Activated gamma-delta T cell (primary cell): ENCODE results near the gene ZNF117.
"Not testable (repeated sequence)": the region's sequence is repeated elsewhere in the genome, so short reads cannot be mapped to it uniquely, and the experiment has no call there.

ENCODE experiments used
- DNase-seq: peaks from one replicate; lab custom pipeline; 2025; lab: John Stamatoyannopoulos, UW
- total RNA-seq, 2 donors: gene quantifications; one replicate each; lab custom pipeline; 2026; lab: John Stamatoyannopoulos, UW

ZNF117 gene
- total RNA-seq: 6.6 to 26.9 reads per million in 2 donors

DNA sequence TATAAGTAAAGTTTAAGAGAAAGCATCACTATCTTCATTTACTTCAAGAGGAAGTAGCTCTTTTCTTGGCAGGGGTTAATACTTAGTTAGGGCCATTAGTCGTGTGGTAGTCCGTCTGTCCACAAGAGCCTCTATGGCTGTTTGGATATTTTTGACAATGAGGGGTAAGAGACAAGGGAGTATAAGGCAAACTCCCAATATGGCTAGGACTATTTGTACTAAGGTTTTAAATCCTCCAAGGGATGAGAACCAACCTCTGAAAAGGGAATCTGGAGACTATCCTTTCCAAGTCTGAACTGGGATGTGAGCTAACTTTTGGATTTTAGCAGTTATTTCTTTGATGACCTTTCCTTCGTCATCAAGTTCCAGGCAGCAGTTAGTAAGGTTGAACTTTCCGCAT, at the start of gene ZNF117:
Gene ZNF117 (minus strand): TSS at position 101 of the 400 bp plus-strand sequence.
- no peak for DNase-seq

DNA sequence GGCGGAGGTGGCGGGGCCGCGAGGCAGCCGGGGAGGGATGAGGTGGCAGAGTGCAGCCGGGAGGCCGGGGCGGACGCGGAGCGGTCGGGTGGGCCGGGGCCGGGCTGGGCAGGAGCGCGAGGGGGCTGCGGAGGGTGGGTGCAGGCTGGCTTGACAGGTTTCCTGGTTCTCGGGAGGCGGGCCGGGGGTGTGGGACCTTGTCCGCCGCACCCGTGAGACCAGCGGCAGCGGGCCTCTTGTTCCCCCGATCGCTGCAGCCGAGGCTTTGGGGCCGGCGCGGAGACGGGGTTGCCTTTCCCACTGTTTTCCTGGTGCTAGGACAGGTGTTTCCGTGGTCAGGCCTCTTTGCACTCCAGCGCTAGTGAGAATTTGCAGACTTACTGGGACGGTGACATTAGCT, 47.9 kb upstream of the ZNF117 start:
- DNase-seq: peak; percentile 39

DNA sequence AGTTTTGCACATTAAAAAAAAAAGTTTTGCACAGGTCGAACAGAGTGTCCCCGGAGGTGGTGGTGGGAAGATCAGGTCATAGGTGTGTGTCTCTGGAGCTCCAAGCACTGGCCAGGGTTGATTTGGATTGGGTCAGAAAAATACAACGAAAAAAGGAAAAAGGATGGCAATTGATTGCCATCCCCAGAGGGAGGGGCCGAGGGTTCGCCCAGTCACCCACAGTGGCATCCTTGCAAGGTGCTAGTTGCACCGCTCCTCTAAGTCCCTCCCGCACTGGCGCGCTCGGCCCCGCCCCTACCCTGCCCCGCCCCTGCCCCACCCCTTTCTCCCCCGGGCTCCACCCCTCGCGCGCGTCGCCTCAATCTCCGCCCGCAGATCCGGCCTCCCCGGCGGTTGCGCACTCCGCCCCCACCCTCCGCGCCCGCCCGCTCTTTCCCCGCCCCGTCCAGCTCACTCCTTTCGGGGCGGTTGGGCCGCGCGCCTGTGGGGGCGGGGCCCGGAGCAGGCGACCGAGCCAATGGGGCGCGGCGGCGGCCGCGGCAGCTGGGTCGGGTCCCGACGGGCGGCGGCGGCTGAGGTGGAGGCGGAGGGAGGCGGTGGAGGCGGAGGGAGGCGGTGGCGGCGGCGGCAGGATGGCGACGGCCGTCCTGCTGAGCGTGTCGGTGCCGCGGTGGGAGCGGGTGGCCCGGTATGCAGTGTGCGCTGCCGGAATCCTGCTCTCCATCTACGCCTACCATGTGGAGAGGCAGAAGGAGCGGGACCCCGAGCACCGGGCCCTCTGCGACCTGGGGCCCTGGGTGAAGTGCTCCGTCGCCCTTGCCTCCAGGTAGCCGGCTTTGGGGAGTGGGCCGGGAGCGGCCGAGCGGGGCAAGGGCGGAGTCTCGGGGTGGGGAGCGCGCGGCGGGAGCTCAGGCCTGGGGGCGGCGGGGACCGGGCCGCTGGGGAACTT, 47.2 kb upstream of the ZNF117 start:
- peak; percentile 94 for DNase-seq

DNA sequence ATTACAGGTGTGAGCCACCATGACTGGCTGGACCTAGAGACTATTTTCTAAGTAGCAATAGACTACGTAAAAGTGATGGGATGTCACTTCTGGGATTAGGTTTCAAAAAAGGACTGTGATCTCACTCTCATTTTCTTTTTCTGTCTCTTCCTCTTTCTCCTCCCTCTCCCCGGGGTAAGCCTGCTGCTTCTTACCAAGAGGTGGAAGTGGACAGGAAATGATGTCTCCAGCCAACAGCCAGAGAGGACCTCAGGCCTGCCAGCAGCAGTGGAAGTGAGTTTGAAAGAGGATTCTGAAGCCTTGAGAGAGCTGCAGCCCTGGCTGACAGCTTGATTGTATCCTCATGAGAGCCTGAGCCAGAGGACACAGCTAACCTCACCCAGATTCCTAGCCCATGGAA, 45.7 kb upstream of the ZNF117 start:
- DNase-seq: not testable (repeated sequence)

DNA sequence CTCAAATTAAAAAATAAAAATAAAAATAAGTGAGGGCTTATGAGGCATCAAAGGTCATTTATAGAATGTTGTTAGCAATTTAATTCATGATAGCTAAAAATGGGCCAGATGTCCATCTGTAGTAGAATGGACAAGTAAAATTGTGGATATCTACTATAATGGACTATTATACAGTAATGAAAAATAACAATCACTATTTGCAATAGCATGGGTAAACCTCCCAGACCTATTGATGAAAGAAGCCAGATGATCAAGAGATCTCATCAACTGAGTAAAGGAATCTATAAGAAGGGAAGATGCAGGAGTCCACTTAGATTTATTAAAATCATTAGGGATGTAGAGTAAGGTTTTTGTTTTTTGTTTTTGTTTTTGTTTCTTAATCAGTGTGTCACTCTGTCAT, 44.6 kb upstream of the ZNF117 start:
- not testable (repeated sequence) for DNase-seq

DNA sequence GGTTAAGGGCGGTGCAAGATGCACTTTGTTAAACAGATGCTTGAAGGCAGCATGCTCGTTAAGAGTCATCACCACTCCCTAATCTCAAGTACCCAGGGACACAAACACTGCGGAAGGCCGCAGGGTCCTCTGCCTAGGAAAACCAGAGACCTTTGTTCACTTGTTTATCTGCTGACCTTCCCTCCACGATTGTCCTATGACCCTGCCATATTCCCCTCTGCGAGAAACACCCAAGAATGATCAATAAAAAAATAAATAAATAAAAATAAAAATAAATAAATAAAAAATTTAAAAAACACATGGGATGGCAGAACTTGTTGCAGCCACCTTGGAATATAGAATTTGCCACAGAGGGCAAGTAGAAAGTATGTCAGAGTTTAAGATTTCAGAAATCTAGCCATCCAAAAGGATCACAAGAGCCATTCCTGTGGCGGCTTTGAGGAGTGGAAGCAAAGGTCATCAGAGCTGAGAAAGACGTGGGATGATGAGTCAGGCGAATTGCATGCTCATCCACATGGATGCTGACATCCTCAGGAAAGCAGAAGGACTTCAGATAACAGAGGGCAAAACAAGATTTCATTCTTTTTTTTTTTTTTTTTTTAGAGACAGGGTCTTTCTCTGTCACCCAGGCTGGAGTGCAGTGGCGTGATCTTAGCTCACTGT, 43.4 kb upstream of the ZNF117 start:
- not testable (repeated sequence) for DNase-seq

DNA sequence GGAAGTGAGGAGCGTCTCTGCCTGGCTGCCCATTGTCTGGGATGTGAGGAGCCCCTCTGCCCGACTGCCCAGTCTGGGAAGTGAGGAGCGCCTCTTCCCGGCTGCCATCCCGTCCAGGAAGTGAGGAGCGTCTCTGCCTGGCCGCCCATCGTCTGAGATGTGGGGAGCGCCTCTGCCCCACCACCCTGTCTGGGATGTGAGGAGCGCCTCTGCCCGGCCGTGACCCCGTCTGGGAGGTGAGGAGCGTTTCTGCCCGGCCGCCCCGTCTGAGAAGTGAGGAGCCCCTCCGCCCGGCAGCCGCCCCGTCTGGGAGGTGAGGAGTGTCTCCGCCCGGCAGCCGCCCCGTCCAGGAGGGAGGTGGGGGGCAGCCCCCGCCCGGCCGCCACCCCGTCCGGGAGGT, 42.6 kb upstream of the ZNF117 start:
- not testable (repeated sequence) for DNase-seq

DNA sequence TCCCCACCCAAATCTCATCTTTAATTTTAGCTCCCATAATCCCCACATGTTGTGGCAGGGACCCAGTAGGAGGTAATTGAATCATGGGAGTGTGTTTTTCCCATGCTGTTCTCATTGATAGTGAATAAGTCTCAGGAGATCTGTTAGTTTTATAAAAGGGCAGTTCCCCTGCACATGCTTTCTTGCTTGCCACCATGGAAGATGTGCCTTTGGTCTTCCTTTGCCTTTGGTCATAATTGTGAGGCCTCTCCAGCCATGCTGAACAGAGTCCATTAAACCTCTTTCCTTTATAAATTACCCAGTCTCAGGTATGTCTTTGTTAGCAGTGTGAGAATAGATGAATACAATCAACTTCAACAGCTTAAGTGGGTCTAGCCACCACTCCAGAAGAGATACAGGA, 34.2 kb upstream of the ZNF117 start:
- DNase-seq: not testable (repeated sequence)

DNA sequence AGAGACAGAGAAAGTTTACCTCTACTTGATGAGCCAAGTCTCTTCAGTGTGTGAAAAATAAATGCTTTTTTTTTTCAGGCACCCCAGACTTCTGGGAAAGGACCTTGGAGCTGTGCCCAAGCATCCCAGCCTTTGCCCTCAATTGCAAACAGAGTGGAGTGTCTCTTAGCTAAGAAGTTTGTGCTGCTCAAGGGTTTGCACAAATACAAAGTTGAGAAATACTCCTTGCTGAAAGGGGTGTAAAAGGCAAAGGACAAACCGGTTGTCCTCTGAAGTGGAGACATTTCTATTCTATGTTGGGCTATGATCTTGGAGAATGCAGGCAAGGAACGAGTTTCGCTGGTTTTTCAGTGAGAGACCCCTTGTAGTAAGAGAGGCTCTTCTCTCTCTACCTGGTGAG, 30.1 kb upstream of the ZNF117 start:
- DNase-seq: not testable (repeated sequence)

DNA sequence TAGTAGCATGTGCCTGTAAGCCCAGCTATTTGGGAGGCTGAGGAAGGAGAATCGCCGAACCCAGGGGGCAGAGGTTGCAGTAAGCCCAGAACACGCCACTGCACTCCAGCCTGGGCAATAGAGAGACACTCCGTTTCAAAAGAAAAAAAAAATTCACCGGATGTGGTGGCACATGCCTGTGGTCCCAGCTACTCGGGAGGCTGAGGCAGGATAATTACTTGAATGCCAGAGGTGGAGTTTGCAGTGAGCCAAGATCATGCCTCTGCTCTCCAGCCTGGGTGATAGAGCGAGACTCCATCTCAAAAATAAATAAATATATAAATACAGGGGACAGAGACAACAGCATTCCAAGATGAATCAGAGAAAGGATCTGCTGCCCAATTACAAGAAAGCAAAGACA, 19.0 kb upstream of the ZNF117 start:
- not testable (repeated sequence) for DNase-seq

DNA sequence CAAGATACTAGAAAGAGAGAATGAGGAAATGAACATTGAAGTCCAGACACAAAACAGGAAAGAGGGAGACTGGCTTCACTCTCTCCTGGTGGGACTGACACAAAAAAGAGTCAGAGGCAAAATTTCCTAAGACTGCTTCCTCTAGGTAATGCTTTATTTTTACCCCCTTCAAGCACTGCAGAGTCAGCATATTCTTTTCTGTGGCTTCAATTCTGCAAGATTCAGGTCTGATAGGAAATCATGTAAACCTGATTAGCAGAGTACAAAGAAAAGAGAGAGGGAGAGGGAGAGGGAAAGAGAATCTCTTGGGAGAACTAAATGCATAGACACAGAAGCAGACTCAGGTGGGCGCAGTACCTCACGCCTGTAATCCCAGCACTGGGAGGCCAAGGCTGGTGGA, 18.6 kb upstream of the ZNF117 start:
- DNase-seq: not testable (repeated sequence)

DNA sequence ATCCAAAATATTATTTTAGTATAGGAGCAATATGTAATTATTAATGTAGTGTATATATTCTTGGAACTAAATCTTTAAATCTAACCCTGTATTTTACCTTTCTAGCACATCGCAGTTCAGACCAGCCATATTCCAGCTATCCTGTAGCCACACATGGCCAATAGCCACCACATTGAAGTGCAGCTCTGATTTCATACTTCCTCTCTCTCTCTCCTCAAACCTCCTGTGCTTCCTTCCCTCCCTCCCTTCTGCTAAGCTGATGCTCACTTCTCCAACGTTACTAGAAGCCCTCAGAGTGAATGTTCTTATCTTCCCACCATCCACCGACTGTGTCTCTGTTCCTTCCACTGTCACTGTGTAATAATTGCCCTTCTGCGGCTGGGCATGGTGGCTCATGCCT, 16.2 kb upstream of the ZNF117 start:
- DNase-seq: not testable (repeated sequence)

DNA sequence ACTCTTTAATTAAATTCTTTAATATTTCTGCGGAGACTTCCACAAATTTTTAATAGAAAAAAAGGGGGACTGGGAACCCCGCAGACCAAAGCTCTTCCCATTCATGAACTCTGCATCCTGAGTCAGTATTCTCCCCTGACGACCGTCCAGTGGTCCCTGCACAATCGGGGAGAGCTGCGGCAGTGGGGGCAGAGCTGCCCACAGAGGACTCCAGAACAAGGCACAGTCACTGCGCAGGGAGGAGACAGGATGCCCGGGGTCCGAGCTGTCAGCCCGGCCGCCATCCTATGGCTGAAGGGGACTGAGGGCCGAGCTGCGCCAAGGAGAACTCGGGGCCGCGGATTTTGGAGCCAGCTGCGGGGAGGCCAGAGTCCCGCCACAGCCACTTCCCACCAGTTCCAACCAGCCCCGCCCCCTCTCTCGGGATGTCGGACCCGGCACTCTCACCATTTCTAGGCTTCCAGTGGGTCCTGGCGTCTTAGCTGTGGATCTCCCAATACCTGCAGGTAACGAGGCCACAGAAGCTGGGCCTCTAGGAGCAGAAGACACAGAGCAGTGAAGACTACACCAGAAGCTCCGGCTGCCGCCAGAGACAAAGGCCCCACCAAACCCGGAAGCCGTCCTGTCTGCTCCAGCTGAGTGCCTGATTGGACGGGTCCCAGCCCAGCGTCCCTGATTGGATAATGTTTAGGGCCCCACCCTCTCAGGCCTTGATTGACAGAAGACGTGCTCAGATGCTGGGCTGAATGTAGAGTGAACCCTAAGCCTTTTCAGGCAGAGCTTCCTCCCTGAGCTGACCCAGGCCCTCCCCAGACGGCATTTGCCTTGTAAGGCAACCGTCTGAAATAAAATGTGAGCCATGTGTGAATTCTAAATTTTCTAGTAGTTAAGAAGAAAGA, 15.5 kb upstream of the ZNF117 start, which contains the start of gene ERV3-1:
Gene ERV3-1 (minus strand): TSS at position 594 of the 899 bp plus-strand sequence. CDS start 13,661 bp downstream, outside the sequence.
- DNase-seq: peak; percentile 44

DNA sequence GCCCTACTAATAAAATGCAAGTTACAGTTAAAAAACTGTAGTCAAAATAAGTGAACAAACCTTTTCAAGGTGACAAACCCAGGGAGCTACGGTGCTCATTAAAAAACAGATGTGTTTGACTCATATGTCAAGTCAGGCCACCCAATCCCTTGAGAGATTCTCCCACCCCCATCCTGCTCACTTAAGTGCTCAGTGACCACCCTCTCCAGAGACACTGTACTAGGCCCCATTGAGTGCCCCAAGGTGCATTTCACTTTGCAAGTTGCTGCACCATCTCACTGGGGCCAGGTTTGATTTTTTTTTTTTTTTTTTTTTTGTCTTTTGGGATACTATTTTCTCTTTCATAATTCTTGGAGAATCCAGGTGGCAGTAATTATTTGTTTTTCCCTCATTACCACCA, 13.7 kb upstream of the ZNF117 start:
- no peak for DNase-seq

DNA sequence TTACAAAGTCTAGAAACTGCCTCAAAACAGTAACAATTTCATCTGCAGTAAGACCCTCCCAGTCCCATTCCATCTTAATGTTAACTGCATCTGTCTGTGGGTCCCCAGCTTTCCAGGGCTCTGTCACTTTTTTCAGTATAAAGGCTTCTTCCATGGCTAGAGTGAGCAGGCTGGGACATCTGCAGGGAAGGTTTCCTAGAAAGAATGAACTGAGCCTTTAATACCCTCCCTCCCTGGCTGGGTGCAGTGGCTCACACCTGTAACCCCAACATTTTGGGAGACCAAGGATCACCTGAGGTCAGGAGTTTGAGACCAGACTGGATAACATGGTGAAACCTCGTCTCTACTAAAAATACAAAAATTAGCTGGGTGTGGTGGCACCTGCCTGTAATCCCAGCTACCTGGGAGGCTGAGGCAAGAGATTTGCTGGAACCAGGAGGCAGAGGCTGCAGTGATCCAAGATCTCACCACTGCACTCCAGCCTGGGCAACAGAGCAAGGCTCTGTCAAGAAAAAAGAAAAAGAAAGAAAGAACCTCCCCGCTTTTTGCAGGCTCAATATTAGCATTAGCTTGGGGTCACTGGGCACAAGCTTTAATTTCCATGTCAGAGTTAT, 12.2 kb upstream of the ZNF117 start:
- no peak for DNase-seq

DNA sequence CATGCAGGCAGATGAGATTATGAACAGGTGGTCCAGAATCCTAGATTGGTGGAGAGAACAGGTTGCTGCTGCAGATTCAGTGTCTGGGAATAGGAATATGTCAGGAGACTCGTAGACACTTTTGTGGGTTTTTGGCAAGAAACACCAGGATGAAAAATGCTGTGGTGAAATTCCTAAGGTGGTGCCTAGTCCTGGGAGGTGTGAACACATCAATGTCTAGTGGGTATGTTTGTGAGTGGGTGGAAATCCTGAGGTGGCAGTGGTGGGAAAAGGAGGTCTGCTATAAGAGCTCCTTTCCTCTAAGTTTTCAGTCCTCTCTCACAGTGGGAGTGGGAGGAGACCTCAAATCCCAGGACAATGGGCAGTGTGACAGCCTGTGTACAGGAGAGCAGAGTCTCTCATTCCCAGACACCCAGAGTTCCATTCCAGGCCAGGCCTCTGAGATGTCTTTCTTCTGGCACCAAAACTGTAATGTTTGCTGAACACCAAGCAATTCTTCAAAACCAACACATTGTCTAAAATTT, 10.5 kb upstream of the ZNF117 start:
- no peak for DNase-seq

DNA sequence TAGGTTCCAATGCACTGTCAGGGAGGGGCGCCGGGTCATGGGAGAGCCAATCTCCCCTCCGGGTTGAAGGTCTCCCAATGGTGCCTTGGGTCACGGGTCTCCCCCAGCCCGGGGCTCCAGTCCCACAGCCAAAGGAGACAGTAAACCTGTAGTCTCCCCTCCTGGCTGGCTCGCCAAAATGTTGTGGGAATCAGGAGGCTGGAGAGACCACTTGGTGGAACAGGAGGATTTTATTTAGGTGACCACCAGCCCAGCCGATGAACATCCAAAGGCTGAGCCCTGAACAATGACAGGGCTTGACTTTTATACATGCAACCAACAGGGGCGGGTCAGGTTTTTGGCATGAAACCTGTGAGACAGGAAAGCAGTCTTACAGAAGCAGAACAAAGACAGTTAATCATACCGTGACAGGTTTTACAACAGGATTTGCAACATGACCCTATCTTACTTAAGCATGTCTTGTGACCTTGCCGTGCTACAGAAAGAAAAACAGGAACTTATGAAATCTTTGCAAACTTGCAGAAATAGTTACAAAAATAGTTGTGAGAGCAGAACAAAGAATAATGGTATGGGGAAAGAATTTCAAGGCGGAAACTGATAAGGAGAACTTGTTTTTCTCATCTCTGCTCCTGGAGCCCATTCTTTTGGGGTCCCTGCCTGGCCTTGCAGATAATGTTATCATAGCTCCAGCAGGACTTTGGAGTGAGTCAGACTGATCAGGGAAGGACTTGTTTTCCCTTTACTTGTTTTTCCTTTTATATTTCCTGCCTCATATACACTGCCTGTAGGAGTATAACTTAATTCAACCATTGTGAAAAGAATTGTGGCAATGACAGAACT, 8.5 kb upstream of the ZNF117 start:
- no peak for DNase-seq

DNA sequence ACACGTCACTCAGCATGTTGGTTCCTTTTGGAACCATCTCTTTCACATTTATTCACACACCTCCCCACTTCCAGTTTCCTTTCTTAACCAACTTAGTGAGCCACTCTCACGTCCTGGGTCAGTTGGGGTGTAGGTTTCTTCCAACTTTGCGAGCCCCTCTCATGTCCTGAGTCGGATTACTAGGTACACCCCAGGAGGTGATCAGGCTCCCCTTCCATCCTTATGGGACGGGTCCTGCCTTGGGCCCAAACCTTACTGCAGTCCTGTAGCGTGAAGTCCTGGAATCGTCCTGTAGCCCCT, 8.0 kb upstream of the ZNF117 start:
- DNase-seq: no peak

DNA sequence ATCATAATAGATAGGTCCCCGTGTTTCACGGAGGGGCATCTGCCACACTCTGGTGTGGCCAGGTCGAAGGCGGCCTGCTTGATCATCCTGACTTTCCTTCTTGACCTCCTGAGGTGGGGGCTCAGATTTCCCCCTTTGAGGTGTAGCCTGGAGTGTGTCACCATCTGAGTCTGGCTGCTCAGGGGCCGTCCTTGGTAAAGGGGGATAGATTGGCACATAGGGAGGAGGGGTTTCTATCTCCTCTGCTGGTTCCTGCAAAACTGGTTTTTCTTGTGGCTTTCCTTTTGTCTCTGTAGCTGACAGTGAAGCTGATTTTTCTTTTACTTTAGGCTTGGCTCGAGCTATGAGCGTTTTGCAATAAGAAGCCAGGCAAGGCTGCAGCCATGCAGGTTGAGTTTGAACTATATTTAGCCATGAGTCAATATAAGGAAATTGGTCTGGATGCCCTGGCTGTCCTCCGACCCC, 7.1 kb upstream of the ZNF117 start:
- DNase-seq: no peak
